Left cardiac atrium (tissue), 4 donors: ENCODE data around the gene PDZD4. TPM values are rescaled to one million over a fixed set of nuclear protein-coding genes. Genes with fewer than 3 reads are reported as not detected.

Experiments
- ATAC-seq, 2 donors: fragments of 200-7000 bp; cut with Tn5 transposase; one replicate each; pipeline ENCODE4 v1.9.1; 2020; ENCODE audit warnings: mild to moderate bottlenecking in 2 of 2, moderate library complexity in 2 of 2
- DNase-seq: peaks from one replicate; pipeline ENCODE4 v3.0.0-alpha.2; 2020
- intact Hi-C, 2 donors: fragments of 100-400 bp; cut with DNase I; formaldehyde crosslinking; loops; one replicate each; pipeline versions ENCODE4 v1.14.1 to v1.15.1; 2022 to 2023
- long read RNA-seq: library from polyadenylated mRNA; unstranded; transcript quantifications from one replicate; pipeline ENCODE4 v2.0.0, GENCODE V29; 2021
- total RNA-seq, 2 donors: library from RNA; stranded (reverse); fragmentation: NEBNext Ultra II Directional; extraction: Animal tissue kit (Norgen Biotek cat#: 25700); gene quantifications; one replicate each; pipeline ENCODE4 v1.2.1, GENCODE V29; 2021
- donor health status: DM: no; HTN: yes; CAD: no.
- donor health status: DM: no; HTN: yes; CAD: no; lungs with severe emphysema.
- donor health status: DM: yes; HTN: yes; CAD: no.
- donor health status: Dilated cardiomyopathy.

The PDZD4 gene, protein sequence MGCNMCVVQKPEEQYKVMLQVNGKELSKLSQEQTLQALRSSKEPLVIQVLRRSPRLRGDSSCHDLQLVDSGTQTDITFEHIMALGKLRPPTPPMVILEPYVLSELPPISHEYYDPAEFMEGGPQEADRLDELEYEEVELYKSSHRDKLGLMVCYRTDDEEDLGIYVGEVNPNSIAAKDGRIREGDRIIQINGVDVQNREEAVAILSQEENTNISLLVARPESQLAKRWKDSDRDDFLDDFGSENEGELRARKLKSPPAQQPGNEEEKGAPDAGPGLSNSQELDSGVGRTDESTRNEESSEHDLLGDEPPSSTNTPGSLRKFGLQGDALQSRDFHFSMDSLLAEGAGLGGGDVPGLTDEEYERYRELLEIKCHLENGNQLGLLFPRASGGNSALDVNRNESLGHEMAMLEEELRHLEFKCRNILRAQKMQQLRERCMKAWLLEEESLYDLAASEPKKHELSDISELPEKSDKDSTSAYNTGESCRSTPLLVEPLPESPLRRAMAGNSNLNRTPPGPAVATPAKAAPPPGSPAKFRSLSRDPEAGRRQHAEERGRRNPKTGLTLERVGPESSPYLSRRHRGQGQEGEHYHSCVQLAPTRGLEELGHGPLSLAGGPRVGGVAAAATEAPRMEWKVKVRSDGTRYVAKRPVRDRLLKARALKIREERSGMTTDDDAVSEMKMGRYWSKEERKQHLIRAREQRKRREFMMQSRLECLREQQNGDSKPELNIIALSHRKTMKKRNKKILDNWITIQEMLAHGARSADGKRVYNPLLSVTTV
- total RNA-seq = 1 to 10 TPM; 4.0 to 4.3 TPM
- long read RNA-seq, partial matches to known transcripts = 0 of 1 reads
- long read RNA-seq, other reads (novel, unspliced or antisense) = 1 of 1 reads

DNA sequence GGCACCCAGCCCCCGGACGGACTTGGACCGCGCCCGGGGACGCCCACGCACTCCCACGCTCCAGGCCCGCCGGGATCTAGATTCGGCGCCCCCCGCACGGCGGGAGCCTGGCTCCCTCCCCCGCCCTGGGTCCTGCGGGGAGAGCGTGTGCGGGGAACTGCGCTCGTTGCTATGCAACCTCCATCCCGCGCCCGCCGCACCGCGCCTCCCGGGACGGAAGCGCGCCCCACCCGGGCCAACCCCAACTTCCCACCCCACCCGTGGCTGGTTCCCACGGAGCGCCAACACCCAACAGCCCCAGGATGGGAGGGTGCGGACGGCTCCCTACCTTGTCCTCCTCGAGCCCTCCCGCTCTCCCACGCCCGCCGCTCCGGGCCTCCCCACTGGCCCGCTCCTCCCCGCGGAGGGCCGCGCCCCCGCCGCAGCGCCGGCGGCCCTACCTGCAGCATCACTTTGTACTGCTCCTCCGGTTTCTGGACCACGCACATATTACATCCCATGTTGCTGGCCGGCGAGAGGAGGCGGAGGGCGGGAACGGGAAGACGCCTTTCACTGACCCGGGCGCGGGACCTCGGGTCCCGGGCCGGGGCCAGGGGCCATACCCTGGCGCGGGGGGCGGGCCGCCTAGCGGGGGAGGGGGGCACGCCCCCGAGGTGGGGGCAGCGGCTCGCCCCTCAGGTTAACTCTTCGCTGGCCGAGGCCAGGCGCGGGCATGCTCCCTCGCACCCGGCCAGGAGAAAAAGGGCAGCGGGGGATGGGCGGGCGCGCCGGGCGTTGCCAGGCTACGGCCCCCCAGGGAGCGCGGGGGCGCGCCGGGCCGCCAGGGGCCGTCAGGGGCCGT lies at the start of gene PDZD4:
TSS of gene PDZD4 (minus strand) at position 746 of the 841 bp plus-strand sequence. CDS start at position 500, 246 bp downstream.
- DNase-seq (no peak), ATAC-seq (peak; percentile 32 to 62)
- intact Hi-C loops = no loop called here

DNA sequence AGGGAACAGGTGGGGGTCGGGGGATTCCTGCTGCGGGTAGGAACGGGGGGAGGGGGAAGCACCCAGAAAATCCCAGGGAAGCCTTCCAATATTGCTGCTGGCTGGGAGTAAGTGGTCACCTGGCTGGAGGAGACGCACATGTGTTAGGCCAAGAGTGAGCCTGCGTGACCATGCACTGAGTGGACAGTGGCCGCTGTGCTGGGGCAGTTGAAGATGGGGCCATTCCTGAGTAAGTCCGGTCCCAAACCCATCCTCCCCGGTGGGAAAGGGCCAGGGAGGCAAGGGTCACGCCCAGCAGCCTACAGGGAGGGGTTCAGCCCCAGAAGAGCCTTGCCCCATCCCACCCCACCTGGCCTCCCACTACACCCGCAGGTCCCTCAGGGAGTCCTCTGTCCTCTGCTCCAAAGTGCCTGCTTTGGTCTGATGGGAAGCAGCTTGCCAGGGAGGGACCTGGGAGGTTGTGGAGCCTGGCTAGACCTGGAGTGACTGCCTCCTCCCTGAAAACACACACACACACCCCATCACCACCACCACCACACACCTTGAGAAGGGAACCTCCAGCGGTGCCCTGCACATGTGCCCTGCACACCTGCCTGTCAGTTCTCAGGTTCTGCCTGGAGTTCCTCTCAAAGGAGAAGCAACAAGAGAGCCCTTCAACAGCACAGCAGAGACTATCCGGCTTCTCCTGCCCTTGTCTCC lies 49.5 kb upstream of the PDZD4 start:
- DNase-seq (no peak), ATAC-seq (no peak)
- intact Hi-C loops = no loop called here

DNA sequence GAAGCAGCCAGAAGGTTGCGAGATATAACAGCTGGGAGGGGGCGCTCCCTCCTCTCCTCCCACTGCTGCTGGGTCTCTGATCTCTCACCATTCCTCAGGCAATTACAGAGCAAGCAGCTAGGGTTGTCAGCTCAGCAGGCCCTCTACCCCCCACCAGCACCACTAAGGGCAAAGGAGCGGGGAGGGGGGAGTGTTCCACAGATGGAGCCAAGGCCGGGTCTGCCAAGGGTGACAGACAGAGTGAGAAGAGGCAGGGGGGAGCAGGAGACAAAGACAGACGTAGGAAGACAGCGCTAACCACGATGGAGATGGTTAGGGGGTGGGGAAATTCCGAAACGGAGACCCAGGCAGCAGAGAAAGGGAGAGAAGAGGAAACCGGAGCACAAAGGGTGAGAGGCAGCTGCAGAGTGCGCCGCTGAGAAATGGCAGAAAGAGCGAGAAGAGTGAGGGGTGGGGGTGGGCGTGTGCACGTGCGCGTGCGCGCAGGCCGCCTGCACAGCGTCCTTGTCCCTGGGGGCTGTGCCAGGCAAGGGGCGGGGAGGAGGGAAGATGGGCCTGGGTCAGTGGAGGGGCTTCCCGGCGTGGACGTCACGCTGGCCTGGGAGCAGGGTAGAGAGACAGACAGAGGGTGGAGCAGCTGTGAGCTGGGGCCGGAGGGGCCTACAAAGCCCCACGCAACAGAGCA lies 48.8 kb upstream of the PDZD4 start:
- ATAC-seq (no peak), DNase-seq (peak; percentile 11)
- intact Hi-C loops = no loop called here

DNA sequence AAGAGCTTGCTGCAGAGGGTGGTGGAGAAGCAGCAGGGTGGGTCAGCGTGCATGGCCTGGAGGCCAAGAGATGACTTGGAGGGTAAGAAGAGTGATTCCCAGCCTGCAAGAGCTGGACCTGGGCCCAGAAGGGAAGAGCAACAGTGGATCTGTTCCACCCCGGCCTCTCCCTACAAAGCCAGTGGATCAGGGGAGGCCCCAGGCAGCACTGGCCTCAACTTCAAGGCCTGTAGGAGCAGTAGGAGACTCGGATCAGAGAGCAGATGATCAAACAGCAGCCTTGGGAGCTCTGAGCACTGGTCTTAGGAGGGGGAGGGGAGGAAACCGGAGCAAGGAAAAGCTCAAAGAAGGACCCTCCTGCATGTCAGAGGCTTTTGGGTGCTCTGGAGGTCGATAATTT lies 48.0 kb upstream of the PDZD4 start:
- intact Hi-C loops = no loop called here
- DNase-seq (peak; percentile 3), ATAC-seq (no peak)

DNA sequence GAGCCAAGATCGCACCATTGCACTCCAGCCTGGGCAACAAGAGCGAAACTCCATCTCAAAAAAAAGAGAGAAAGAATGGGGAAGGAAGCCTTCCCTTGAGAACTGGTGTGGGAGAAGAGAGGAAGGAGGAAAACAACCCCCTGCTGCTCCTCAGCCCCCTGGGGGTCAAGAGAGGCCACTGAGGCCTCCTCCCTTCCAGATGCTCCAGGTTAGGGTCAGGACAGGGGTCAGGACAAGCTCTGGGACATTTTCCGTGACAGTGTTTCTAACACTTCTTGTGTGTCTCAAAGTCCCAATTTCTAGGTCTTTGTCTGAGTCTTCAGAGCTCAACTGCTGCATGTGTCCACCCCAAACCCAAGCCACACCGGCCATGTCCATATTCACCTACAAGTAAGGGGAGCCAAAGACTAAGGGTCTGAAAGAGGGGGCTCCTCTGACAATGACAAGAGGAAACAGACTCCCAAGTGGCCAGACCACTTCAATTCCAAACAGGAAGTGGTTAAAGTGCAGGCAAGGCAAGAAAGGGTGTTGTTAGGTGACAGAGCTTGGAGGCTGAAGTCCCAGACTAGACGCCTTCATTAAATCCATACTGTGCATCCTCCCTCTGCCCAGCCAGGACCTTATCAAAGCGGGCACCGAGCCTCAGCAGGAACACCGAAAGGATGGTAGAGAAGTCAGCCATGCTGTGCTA lies 47.4 kb upstream of the PDZD4 start:
- DNase-seq (no peak), ATAC-seq (no peak)
- intact Hi-C loops = no loop called here

DNA sequence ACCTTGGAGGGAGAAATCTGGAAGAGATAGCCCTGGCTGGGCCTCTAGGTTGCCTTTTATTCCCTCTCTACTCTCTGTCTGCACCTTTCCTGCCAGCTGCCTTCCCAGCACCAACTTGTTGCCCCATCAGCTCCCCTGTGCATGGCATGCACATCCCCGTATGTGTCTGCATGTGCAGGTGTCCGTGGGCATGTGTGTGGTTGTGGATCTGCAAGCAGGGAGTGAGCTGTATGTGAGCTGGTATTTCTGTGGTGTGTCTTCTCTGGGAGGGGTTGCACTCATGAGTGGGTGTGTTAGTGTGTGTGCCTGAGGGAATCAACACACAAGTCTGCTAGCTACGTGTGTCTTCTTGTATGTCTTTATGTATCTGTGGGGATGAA lies 45.8 kb upstream of the PDZD4 start:
- ATAC-seq = no peak
- no peak for DNase-seq
- intact Hi-C loops = no loop called here

DNA sequence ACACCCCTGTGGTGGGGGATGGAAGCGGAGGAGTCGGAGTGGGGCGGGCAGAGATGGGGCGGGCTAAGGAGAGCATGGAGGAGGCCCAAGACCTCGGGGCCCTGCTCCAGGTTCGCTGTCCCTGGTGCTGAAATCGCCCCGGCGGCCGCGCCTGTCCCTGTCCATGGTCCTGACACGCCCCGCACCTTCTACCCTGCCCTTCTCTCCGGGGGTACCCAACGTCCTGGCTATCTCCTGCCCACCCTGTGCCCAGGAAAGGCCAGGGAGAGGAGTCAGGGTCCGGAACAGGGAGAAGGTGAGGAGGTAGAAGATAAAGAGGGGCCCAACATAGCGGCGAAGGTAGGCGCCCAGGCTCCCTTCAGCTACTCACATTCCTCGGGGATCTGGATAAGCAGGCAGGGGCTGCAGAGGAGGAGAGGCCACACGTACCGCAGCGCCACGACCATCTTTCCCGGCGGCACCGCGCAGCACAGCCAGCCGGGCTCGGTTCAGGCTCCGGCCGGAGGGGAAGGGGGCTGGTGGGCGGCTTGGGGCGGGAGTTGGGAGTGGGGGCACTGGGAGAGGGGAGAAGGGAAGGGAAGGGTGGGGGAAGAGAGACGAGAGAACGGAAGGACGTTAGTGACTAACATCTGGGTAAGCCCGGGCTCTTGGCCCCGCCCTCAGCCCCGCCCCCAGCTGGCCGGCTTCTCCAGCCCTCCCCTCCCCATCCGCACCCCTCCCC lies 45.2 kb upstream of the PDZD4 start:
- ATAC-seq (peak; percentile 85 to 88), DNase-seq (peak; percentile 47)
- intact Hi-C loops = no loop called here

DNA sequence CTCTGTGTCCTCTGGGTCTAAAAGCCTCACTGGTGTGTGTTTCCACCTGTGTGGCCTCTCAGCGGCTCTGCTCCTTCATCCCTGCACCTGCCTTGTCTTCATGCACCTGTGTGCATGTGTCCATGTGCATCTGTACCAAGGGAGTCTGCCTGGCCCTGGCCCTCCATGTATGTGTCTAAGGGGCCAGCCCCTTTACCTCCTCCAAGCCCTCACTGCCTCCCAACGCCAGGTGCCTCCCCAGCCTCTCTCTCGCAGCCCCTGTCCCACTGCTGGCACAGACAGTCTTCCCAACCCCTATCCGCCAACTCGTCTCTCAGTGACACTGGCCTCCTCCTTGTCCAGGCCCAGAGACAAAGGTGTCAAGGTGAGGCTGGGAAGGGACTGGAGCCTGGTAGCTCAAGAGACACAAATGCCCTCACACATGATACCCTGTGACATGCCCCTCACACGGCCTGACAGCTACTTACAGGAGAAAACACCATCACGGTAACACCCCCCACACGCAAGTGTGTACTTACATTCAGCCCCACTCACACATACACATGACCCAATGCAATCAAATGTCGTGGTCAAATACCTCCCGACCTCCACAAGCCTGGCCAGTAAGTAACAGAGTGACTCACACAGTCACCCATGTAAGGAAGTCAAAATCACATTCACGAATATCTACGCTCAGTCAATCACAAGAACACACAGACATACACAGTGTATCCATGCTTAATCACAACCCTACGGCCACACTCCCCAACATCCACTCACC lies 44.2 kb upstream of the PDZD4 start:
- no peak for DNase-seq
- intact Hi-C loops = no loop called here
- ATAC-seq = no peak

DNA sequence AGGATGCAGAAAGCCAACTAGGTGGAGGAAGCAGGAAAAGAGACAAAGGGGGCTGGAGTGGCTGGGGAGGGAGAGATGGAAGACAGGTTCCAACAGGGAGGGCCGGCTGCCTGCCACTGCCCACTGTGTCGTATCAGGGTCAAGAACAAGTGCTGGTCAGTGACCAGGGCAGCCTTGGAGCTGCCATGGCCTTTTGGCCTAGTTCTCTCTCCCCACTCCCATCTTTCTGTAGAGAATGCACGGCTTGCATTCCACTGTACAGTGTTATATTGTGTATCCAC lies 43.7 kb upstream of the PDZD4 start:
- intact Hi-C loops = no loop called here
- DNase-seq (no peak), ATAC-seq (no peak)

DNA sequence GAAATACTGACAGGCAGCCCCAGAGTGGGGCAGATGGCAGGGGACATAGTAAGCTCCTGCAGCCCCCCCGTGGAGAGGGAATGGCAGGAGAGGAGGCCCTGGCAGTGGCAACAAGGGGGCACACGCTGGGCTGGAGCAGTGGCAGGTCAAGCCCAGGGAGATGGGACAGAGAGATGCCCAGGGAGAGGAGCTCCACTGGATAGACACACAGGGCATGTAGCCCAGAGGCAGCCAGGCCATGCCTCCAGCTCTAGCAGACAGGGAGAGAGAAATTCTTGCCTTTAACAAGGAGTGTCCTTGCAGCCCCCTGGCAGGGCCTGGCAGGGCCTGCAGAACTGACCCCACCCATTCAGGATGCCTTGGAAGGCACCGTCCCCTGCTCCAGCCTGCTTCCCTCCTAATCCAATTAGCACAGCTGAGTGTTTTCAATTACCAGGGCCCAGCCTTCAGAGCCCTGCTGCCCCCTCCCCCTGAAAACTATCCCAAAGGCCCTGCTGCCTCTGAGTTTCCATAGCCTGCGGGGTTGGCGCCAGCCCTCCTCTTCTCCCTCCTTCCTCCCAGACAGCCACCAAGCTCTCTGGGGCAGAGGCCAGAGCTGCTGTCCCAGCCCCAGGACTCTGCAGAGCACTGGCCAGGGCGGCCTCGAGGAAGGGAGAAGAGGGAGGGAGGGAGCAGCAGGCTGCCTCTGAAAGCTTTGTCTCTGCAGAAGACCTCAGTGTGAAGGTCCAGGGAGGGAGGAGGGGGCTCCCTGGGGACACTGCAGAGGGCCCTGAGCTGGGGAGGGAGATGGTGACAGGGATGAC lies 43.1 kb upstream of the PDZD4 start:
- intact Hi-C loops = no loop called here
- ATAC-seq (no peak), DNase-seq (no peak)

DNA sequence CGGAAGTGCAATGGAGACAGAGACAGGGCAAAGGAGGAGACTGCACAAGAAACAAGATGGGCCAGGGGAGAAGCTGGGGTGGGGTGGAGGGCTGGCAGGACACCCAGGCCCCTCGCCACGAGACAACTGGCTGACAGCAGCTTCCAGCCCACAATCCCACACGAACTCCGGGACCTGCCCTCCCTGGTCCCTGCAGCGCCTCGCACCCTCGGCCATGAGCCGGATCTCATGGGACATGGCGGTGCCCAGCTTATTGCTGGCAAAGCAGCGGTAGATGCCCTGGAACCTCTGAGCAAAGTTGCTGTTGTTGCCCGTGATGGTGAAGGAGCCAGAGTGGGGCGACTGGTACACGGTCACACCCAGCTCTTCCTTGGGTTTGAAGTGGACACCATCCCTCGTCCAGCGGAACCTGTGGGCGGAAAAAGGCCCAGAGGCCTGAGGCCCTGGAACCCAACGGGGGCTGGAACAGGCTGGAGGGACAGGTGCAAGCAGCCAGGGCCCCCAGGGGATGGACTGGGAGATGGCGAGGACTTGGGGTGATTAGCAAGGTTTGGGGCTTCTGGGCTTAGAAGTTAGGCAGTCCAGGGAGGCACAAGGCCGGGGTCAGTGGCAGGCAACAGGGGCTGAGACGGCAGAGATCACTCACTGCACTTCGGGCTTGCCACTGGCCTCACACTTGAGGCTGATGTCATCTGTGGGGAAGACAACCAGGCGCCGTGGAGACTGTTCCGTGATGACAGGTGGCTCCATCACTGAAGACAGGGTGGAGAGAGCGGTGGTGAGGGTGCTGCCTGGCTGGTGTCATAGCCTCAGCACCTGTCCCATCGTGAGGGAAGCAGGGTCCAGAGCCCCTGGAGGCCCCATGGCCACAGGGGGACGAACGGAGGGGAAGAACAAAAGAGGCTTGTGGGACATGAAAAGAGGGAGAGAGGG lies 41.9 kb upstream of the PDZD4 start:
- intact Hi-C loops = no loop called here
- ATAC-seq (no peak), DNase-seq (no peak)

DNA sequence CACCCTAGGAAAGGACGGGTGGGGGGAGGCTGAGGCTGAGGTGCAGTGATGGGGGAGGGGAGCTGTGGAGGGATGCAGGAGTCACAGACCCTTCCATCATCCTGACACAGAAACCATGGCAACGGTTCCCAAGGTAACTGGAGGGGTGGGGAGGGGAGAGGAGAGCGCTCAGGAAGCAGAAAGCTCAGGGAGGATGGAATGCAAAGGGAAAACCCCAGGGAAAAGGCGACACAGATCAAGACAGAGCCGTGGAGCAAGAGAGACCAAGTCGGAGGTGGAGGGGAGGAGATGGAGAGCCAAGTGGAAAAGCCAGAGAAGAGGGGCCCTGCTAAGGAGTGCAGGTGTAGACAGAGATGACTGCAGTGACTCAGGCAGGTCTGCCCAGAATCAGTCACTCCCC lies 41.1 kb upstream of the PDZD4 start:
- ATAC-seq (no peak), DNase-seq (no peak)
- intact Hi-C loops = no loop called here

DNA sequence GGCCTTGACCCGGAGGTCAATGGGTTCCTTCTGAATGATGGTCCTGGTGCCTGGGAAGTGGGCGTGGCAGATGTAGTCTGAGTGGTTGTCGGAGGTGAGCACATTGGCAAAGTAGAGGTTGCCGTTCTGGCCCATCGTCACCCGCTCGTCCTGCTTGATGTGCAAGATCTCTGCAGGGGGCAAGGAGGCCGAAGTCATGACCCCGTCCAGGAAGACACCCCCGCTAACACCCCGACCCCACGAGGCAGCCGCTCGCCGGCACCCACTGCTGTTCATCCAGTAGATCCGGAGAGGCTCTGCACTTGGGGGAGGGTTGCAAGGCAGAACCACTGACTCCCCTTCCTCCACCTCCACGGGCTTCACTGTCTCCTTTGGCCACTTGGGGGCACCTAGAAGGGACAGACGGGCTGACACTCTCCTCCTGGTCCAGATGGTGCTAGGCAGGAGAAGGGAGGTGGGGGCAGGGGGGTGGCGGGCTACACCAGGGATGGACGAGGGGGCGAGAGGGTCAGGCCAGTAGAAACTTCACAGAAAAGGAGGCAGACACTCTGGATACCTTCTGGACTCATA lies 40.5 kb upstream of the PDZD4 start:
- ATAC-seq (no peak), DNase-seq (no peak)
- intact Hi-C loops = no loop called here

DNA sequence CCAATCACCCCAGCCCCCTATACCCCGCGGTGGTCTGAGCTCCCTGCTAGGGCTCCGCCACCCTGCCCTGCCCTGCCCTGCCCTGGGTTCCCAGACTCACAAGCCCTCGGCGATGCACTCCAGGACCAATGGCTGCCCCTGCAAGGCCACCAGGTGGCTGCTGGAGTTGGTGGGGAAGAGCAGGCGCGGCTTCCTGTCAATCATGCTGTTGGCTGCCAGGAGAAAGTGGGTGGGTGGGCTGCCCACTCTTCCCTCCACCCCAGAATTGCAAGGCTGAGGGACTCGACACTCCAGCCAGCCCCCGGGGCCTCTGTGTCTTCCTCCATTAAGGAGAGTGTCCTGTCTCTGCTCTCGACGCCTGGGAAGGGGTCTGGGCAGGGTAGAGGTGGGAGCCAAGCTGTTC lies 39.9 kb upstream of the PDZD4 start:
- intact Hi-C loops = no loop called here
- no peak for DNase-seq
- no peak for ATAC-seq
